ENCODE data around the gene CCDC40. TPM values are rescaled to one million over a fixed set of nuclear protein-coding genes. Genes with fewer than 3 reads are reported as not detected.

CCDC40 gene
- total and polyA plus RNA-seq, 2 of the 13 experiments (the other 11 are each of a cell fraction or from before 2014, with no cell fraction given) = 4.1 to 5.5 TPM

DNA sequence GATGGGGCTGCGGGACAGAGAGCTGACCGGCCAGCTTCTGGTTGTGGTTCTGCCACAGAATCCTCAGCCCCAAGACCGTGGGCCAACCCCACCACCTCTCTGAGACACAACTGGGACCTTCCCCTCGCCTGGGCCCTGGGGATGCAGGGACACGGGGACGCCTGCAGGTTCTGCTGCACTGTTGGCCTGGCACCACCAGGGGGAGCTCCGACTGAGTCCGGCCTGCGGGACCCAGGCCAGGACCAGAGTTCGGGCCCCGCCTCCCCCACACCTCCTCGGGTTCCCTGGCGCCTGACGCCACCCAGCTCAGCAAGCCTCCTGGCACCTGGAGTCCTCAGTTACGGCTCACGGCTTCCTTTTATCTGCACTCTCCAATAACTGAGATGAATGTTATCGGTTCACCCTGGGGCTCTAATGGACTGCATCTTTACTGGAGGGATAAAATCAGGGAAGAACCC lies 28.0 kb upstream of the CCDC40 start (continued):
- TF ChIP-seq, protein P1, sequence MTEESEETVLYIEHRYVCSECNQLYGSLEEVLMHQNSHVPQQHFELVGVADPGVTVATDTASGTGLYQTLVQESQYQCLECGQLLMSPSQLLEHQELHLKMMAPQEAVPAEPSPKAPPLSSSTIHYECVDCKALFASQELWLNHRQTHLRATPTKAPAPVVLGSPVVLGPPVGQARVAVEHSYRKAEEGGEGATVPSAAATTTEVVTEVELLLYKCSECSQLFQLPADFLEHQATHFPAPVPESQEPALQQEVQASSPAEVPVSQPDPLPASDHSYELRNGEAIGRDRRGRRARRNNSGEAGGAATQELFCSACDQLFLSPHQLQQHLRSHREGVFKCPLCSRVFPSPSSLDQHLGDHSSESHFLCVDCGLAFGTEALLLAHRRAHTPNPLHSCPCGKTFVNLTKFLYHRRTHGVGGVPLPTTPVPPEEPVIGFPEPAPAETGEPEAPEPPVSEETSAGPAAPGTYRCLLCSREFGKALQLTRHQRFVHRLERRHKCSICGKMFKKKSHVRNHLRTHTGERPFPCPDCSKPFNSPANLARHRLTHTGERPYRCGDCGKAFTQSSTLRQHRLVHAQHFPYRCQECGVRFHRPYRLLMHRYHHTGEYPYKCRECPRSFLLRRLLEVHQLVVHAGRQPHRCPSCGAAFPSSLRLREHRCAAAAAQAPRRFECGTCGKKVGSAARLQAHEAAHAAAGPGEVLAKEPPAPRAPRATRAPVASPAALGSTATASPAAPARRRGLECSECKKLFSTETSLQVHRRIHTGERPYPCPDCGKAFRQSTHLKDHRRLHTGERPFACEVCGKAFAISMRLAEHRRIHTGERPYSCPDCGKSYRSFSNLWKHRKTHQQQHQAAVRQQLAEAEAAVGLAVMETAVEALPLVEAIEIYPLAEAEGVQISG (CRISPR knock-in tag; IDR thresholded peaks at IDR 0.05) = peak; percentile 63
- no peak for TF ChIP-seq ATAD3A (CRISPR knock-in tag; IDR thresholded peaks at IDR 0.05)
- no peak for TF ChIP-seq ZNF644 (CRISPR knock-in tag; IDR thresholded peaks at IDR 0.05; ENCODE audit: low read depth)
- TF ChIP-seq HMG20A (CRISPR knock-in tag; IDR thresholded peaks at IDR 0.05; ENCODE audit: borderline replicate concordance) = no peak; the same call in 1 of the 2 replicates
- TF ChIP-seq ZNF331 (CRISPR knock-in tag; IDR thresholded peaks at IDR 0.05) = peak; percentile 72
- TF ChIP-seq ZNF317 (CRISPR knock-in tag; IDR thresholded peaks at IDR 0.05) = no peak
- TF ChIP-seq, protein P2, sequence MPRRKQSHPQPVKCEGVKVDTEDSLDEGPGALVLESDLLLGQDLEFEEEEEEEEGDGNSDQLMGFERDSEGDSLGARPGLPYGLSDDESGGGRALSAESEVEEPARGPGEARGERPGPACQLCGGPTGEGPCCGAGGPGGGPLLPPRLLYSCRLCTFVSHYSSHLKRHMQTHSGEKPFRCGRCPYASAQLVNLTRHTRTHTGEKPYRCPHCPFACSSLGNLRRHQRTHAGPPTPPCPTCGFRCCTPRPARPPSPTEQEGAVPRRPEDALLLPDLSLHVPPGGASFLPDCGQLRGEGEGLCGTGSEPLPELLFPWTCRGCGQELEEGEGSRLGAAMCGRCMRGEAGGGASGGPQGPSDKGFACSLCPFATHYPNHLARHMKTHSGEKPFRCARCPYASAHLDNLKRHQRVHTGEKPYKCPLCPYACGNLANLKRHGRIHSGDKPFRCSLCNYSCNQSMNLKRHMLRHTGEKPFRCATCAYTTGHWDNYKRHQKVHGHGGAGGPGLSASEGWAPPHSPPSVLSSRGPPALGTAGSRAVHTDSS (CRISPR knock-in tag; conservative IDR thresholded peaks at IDR 0.05) = no peak
- TF ChIP-seq, protein P3, sequence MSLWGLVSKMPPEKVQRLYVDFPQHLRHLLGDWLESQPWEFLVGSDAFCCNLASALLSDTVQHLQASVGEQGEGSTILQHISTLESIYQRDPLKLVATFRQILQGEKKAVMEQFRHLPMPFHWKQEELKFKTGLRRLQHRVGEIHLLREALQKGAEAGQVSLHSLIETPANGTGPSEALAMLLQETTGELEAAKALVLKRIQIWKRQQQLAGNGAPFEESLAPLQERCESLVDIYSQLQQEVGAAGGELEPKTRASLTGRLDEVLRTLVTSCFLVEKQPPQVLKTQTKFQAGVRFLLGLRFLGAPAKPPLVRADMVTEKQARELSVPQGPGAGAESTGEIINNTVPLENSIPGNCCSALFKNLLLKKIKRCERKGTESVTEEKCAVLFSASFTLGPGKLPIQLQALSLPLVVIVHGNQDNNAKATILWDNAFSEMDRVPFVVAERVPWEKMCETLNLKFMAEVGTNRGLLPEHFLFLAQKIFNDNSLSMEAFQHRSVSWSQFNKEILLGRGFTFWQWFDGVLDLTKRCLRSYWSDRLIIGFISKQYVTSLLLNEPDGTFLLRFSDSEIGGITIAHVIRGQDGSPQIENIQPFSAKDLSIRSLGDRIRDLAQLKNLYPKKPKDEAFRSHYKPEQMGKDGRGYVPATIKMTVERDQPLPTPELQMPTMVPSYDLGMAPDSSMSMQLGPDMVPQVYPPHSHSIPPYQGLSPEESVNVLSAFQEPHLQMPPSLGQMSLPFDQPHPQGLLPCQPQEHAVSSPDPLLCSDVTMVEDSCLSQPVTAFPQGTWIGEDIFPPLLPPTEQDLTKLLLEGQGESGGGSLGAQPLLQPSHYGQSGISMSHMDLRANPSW (CRISPR knock-in tag; IDR thresholded peaks at IDR 0.05; ENCODE audit: borderline replicate concordance) = no peak
- TF ChIP-seq, protein P4, sequence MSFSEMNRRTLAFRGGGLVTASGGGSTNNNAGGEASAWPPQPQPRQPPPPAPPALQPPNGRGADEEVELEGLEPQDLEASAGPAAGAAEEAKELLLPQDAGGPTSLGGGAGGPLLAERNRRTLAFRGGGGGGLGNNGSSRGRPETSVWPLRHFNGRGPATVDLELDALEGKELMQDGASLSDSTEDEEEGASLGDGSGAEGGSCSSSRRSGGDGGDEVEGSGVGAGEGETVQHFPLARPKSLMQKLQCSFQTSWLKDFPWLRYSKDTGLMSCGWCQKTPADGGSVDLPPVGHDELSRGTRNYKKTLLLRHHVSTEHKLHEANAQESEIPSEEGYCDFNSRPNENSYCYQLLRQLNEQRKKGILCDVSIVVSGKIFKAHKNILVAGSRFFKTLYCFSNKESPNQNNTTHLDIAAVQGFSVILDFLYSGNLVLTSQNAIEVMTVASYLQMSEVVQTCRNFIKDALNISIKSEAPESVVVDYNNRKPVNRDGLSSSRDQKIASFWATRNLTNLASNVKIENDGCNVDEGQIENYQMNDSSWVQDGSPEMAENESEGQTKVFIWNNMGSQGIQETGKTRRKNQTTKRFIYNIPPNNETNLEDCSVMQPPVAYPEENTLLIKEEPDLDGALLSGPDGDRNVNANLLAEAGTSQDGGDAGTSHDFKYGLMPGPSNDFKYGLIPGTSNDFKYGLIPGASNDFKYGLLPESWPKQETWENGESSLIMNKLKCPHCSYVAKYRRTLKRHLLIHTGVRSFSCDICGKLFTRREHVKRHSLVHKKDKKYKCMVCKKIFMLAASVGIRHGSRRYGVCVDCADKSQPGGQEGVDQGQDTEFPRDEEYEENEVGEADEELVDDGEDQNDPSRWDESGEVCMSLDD (CRISPR knock-in tag; IDR thresholded peaks at IDR 0.05; ENCODE audit: borderline replicate concordance) = no peak
- TF ChIP-seq, protein P5, sequence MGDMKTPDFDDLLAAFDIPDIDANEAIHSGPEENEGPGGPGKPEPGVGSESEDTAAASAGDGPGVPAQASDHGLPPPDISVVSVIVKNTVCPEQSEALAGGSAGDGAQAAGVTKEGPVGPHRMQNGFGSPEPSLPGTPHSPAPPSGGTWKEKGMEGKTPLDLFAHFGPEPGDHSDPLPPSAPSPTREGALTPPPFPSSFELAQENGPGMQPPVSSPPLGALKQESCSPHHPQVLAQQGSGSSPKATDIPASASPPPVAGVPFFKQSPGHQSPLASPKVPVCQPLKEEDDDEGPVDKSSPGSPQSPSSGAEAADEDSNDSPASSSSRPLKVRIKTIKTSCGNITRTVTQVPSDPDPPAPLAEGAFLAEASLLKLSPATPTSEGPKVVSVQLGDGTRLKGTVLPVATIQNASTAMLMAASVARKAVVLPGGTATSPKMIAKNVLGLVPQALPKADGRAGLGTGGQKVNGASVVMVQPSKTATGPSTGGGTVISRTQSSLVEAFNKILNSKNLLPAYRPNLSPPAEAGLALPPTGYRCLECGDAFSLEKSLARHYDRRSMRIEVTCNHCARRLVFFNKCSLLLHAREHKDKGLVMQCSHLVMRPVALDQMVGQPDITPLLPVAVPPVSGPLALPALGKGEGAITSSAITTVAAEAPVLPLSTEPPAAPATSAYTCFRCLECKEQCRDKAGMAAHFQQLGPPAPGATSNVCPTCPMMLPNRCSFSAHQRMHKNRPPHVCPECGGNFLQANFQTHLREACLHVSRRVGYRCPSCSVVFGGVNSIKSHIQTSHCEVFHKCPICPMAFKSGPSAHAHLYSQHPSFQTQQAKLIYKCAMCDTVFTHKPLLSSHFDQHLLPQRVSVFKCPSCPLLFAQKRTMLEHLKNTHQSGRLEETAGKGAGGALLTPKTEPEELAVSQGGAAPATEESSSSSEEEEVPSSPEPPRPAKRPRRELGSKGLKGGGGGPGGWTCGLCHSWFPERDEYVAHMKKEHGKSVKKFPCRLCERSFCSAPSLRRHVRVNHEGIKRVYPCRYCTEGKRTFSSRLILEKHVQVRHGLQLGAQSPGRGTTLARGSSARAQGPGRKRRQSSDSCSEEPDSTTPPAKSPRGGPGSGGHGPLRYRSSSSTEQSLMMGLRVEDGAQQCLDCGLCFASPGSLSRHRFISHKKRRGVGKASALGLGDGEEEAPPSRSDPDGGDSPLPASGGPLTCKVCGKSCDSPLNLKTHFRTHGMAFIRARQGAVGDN (CRISPR knock-in tag; IDR thresholded peaks at IDR 0.05) = peak; percentile 82
- TF ChIP-seq ZFP36 (IDR thresholded peaks at IDR 0.05; ENCODE audit: borderline replicate concordance, low read depth, low read length, partially characterized antibody) = no peak
- no peak for TF ChIP-seq RFX1 (IDR thresholded peaks at IDR 0.05)
- no peak for TF ChIP-seq ZNF296 (CRISPR knock-in tag; conservative IDR thresholded peaks at IDR 0.05)
